GM12891 (cell line): ENCODE results near the gene NAA10.

Experiments
- POLR2A ChIP-seq: IDR thresholded peaks from 2 replicates; pipeline ENCODE4 v1.6.1; 2011; ENCODE audit warnings: low read depth, low read length, control low read depth
- POLR2AphosphoS5 ChIP-seq: IDR thresholded peaks from 2 replicates; pipeline ENCODE4 v1.6.1; 2011; ENCODE audit warnings: low read depth, low read length, control low read depth
- TAF1 ChIP-seq: IDR thresholded peaks from 2 replicates; pipeline ENCODE4 v1.6.1; 2011; ENCODE audit warnings: low read depth, low read length, control low read depth

DNA sequence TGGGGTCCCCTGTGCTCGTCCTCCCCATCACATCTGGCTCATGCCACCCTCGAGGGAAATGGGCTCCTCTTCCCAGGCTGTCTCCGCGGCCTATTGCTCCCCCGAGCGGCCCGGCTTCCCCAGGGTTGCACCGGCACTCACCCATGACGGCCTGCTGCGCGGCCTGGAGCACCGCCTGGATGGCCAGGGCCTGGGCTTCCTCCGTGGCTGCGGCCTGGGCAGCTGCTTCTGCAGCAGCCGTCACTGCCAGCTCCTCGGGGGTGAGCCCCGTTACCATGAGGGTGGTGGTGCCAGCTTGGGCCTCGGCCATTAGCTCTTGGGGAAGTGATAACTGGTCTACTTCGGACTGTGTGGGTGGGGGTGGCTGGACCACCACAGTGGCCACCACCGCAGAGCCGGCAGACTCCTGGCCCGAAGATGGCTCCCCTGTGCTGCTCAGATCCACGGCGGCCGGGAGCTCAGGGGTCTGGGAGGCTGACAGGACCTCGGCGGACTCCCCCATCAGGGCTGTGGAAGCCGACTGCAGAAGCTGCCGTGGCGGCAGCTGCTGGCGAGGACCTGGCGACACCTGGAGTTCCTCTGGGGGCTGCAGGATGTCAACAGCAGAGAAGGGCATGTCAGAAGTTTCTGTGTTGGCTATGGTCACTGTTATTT lies 17.7 kb upstream of the NAA10 start:
- TF ChIP-seq POLR2A (no peak), POLR2AphosphoS5 (no peak), TAF1 (no peak)
